ENCODE data around the gene WNK3.

The WNK3 gene

GRCh38 chrX:54237014-54237413 is 120.8 kb downstream of the WNK3 start:
- DNase-seq, result no peak

GRCh38 chrX:54230435-54231148 is 127.3 kb downstream of the WNK3 start:
- DNase-seq, result no peak

- DNase-seq, result no peak
Observed at GRCh38 chrX:54223581-54223980, 134.3 kb downstream of the WNK3 start.

GRCh38 chrX:54213603-54214002 is 144.2 kb downstream of the WNK3 start:
- no peak for DNase-seq

GRCh38 chrX:54208531-54208930 is 149.3 kb downstream of the WNK3 start:
- no peak for DNase-seq

- DNase-seq, result no peak
Observed at GRCh38 chrX:54198262-54198661, 159.6 kb downstream of the WNK3 start.

GRCh38 chrX:54194982-54195588 is 162.8 kb downstream of the WNK3 start:
- no peak for DNase-seq

- no peak for DNase-seq
Observed at GRCh38 chrX:54193085-54193821, 164.6 kb downstream of the WNK3 start.

- no peak for DNase-seq
Observed at GRCh38 chrX:54184474-54184873, 173.4 kb downstream of the WNK3 start.

- peak; percentile 74 for DNase-seq
Observed at GRCh38 chrX:54182864-54183613, 174.8 kb downstream of the WNK3 start, which contains the start of gene FAM120C. Gene FAM120C (minus strand): TSS chrX:54183254. CDS start chrX:54183198, 56 bp downstream.

- peak; percentile 75 for DNase-seq
Observed at GRCh38 chrX:54182194-54182863, 175.5 kb downstream of the WNK3 start.

GRCh38 chrX:54181202-54181953 is 176.5 kb downstream of the WNK3 start:
- DNase-seq, result no peak

- no peak for DNase-seq
Observed at GRCh38 chrX:54180403-54180802, 177.4 kb downstream of the WNK3 start.

- DNase-seq, result no peak
Observed at GRCh38 chrX:54178100-54178940, 179.5 kb downstream of the WNK3 start.

GRCh38 chrX:54177306-54177705 is 180.5 kb downstream of the WNK3 start:
- DNase-seq, result no peak

- DNase-seq, result no peak
Observed at GRCh38 chrX:54173791-54174190, 184.1 kb downstream of the WNK3 start.

GRCh38 chrX:54172455-54172854 is 185.4 kb downstream of the WNK3 start:
- DNase-seq, result no peak

- no peak for DNase-seq
Observed at GRCh38 chrX:54171527-54172250, 186.2 kb downstream of the WNK3 start.

GRCh38 chrX:54171091-54171490 is 186.8 kb downstream of the WNK3 start:
- DNase-seq, result no peak

GRCh38 chrX:54166915-54167314 is 190.9 kb downstream of the WNK3 start:
- no peak for DNase-seq
